Measurements from ENCODE around the gene RPH3AL.
"Not testable (repeated sequence)": the region's sequence is repeated elsewhere in the genome, so short reads cannot be mapped to it uniquely, and the experiment has no call there.

RPH3AL gene

GRCh38 chr17:379531-380465, 27.2 kb upstream of the RPH3AL start:
- DNase-seq = no peak

DNA sequence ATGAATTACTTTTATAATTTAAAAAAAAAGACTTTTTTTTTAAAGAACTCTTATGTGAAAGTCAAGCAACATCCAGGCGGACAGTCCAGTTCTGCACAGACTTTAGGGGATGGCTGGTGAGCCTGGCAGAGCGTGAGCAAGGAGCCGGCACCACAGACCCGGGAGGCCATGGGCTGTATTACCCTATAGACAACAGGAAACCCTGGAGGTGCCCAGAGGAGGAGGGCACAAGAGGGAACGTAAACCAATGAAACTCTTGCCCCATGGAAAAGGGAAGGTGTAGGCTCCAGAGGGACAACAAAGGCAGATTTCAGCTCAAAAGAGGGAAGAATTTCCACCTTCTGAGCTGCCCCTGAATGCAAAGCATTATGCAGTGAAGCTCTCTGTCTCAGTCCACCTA, 25.5 kb upstream of the RPH3AL start:
- no peak for DNase-seq

- DNase-seq = peak; percentile 63
Observed at GRCh38 chr17:376936-377863, 24.6 kb upstream of the RPH3AL start.

DNA sequence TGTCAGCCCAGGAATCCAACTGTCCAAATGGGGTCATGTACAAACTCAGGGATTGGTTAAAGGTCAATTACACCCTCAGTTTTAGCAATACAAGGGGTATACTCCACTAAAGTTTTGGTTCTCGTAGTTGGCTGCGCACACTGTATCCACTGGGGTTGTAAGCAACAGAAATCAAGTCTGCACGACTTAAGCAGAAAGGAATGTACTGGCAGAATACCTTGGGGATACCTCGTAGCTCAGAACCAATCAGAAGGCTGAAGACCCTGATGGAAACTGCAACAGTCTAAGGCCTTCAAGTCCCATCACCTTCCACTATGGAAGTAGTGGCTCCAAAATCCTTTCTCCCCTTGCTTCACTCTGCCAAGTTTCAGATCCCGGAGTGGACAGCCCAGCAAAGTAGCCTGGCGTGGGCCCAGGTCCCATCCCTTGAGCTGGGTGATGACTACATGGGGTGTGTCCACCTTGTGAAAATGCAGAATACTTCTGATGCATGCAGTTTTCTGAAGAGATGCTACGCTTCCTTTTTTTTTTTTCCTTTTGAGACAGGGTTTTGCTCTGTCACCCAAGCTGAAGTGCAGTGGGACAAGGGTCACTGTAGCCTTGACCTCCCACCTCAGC, 21.1 kb upstream of the RPH3AL start:
- no peak for DNase-seq

- DNase-seq = no peak
Observed at GRCh38 chr17:372157-373152, 19.8 kb upstream of the RPH3AL start.

- DNase-seq = no peak
Observed at GRCh38 chr17:371583-371982, 19.0 kb upstream of the RPH3AL start.

DNA sequence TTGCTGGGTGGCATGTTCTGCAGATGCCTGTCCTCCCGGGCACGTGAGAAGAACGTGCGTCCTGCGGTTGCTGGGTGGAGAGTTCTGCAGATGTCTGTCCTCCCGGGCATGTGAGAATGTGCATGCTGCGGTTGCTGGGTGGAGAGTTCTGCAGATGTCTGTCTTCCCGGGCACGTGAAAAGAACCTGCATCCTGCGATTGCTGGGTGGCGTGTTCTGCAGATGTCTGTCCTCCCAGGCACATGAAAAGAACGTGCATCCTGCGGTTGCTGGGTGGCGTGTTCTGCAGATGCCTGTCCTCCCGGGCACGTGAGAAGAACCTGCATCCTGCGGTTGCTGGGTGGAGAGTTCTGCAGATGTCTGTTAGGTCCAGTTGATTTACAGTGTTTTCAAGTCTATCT, 15.0 kb upstream of the RPH3AL start:
- not testable (repeated sequence) for DNase-seq

GRCh38 chr17:366657-367615, 14.3 kb upstream of the RPH3AL start:
- not testable (repeated sequence) for DNase-seq

GRCh38 chr17:364766-365165, 12.2 kb upstream of the RPH3AL start:
- no peak for DNase-seq

DNA sequence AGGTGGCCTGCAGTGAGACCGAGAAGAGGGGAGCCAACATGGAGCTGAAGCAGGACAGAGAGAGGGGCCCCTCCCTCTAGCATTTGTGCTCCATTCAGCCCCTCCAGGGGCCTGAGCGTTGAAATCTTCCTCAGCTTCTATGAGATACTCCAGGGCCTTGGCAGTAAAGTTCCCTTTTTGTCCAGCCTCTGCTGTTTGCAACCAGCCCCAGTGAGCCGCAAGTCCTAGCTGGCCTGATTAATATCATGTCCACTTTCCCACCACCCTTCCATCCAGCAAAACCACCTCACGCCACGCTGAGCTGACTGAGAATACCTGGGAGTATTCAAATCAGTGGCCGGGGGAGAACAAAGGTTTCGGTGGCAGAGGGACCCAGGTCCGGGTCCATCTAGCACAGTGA, 11.7 kb upstream of the RPH3AL start:
- no peak for DNase-seq

GRCh38 chr17:362721-363120, 10.1 kb upstream of the RPH3AL start:
- DNase-seq = no peak

- DNase-seq = no peak
Observed at GRCh38 chr17:360092-360750, 7.6 kb upstream of the RPH3AL start.

DNA sequence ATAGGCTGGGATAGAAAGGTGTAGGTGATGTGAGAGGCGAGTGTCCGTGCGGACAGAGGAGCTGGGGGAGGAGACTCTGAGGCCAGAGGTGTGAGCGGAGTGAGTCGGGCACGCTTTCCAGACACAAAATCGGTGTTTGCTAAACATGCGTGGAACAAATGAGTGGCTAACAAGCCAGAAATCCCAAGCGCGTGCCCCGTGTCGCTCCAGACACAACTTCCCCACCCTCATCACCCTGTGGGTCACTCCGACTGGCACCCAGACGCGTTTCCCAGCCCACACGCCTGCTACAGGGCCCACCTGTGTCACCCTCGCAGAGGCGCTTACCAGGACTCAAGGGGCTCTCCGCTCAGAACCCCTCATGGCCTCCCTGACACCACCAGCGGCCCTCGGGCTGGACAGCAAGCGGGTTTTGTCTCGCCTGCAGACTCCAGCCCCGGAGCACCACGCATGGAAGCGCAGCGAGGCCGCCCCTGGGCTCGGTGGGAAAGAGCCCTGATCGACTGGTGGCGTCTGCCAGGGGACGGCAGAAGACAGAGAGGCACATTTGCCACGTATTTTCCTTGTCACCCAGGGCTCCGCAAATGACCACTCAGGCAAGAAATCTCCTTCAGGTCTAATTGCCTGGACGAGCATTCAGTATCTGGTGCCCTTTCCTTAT, 6.0 kb upstream of the RPH3AL start:
- DNase-seq = no peak

DNA sequence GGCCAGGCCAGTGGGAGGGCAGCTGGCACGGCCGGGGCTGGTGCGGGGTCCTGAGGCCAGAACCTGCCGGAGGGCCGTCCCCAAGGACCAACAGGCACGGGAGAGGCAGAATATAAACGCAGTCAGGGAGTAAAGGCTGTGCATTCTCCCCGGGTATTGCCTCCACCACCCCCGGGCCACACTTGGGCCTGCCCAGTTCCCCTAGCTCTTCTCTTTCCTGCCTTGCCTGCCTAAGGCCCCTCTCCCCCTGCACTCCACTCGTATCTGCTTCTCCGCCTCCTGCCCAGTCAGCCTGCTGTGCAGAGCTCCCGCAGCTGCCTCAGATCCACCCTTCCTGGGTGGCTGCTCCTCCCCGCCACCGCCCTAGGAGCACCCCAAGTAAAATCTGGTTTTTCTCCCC, 5.0 kb upstream of the RPH3AL start:
- DNase-seq = no peak

GRCh38 chr17:356671-357434, 4.2 kb upstream of the RPH3AL start:
- no peak for DNase-seq

DNA sequence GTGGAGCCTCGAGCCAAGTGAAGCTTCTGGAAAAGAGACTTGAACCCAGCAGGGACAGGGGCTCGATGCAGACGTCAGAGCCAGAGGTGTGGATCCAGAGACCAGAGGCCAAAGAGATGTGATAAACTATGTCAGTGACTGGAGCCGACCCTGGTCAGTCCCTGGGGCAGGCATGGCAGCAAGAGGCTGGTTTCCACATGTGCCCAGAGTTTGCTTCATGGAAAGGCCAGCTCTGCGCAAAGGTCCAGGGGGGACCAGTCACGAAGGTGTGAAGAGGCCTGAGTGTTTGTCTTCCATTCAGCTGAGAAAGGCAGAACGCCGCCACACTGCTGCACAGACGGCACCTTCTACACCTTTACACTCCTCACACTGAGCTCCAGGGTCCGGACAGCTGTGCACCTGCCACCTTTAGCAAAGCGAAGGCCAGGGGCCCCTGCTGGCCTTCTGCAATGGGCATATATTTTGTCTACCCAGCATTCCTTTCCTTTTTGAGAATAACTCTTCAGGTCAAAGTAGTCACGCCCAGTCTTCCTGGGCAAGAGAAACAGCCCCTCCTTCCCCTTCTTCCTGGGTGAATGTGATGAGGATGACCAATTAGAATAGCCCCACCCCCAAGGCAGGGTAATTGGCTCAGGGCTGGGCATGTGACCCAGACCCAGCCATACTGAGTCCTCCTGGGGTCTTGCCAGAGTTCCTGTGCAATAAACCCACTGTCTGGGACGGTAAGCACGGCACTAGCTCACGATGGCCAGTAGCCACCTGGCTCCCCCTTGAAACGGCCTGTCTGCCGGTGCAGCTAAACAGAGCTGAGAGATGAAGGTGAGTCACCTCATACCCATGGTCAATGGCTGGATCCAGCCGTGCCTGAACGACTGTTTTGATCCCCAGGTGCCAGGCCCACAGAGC, 2.3 kb upstream of the RPH3AL start:
- DNase-seq = no peak

GRCh38 chr17:353838-354234, 1.2 kb upstream of the RPH3AL start:
- no peak for DNase-seq

Data from fibroblast of skin of scalp (primary cell).